GM18520 (cell line): Measurements from ENCODE around the gene SNX2.
A peak's percentile ranks its signal among the peaks of the same experiment; 100 is the strongest.
"Not testable (repeated sequence)": the region's sequence is repeated elsewhere in the genome, so short reads cannot be mapped to it uniquely, and the experiment has no call there.

Experiments used
- ATAC-seq: cut with Tn5 transposase; IDR thresholded peaks from one replicate; pipeline ENCODE4 v1.9.1; 2021; ENCODE audit not compliant: unreplicated experiment

Gene SNX2

GRCh38 chr5:122774861-122775549 lies at the start of gene SNX2:
Gene SNX2, plus strand, starts transcription at chr5:122775080. Its CDS starts 24 bp downstream, at chr5:122775104.
- peak; percentile 81 for ATAC-seq

GRCh38 chr5:122727112-122727541 lies 47.8 kb upstream of the SNX2 start:
- peak; percentile 50 for ATAC-seq

GRCh38 chr5:122730037-122730436 lies 44.8 kb upstream of the SNX2 start:
- no peak for ATAC-seq

- ATAC-seq, result no peak
These were observed 44.4 kb upstream of the SNX2 start for GRCh38 chr5:122730456-122730855.

- ATAC-seq, result no peak
These were observed 38.6 kb upstream of the SNX2 start for GRCh38 chr5:122736086-122736845.

- no peak for ATAC-seq
These were observed 36.8 kb upstream of the SNX2 start for GRCh38 chr5:122738088-122738487.

GRCh38 chr5:122741681-122742080 lies 33.2 kb upstream of the SNX2 start:
- ATAC-seq, result no peak

- ATAC-seq, result no peak
These were observed 31.6 kb upstream of the SNX2 start for GRCh38 chr5:122743261-122743660.

GRCh38 chr5:122745597-122745996 lies 29.3 kb upstream of the SNX2 start:
- ATAC-seq, result no peak

- no peak for ATAC-seq
These were observed 25.0 kb upstream of the SNX2 start for GRCh38 chr5:122749886-122750285.

GRCh38 chr5:122751293-122751782 lies 23.5 kb upstream of the SNX2 start:
- no peak for ATAC-seq

- ATAC-seq, result no peak
These were observed 21.4 kb upstream of the SNX2 start for GRCh38 chr5:122753500-122753899.

GRCh38 chr5:122755783-122756182 lies 19.1 kb upstream of the SNX2 start:
- no peak for ATAC-seq

- ATAC-seq, result no peak
These were observed 18.5 kb upstream of the SNX2 start for GRCh38 chr5:122756264-122756911.

- ATAC-seq, result no peak
These were observed 17.6 kb upstream of the SNX2 start for GRCh38 chr5:122757285-122757684.

GRCh38 chr5:122759241-122760070 lies 15.4 kb upstream of the SNX2 start:
- no peak for ATAC-seq

GRCh38 chr5:122760236-122760635 lies 14.6 kb upstream of the SNX2 start:
- no peak for ATAC-seq

- ATAC-seq, result no peak
These were observed 13.8 kb upstream of the SNX2 start for GRCh38 chr5:122761115-122761514.

GRCh38 chr5:122761896-122762295 lies 13.0 kb upstream of the SNX2 start:
- not testable (repeated sequence) for ATAC-seq

- ATAC-seq, result no peak
These were observed 8.8 kb upstream of the SNX2 start for GRCh38 chr5:122766130-122766529.

- no peak for ATAC-seq
These were observed 4.4 kb upstream of the SNX2 start for GRCh38 chr5:122770477-122770876.
